DLD1 (cell line): ENCODE data around the gene SGMS2.

ENCODE experiments used
- in situ Hi-C: cut with HindIII; loops from 2 replicates; pipeline ENCODE4 v1.10.0; 2017; ENCODE audit warnings: low sequenced_read_pairs

Gene SGMS2

GRCh38 chr4:107863850-107864371, 39.2 kb downstream of the SGMS2 start:
- in situ Hi-C loops: no loop called here

- in situ Hi-C loops: no loop called here
These were observed 42.0 kb downstream of the SGMS2 start for GRCh38 chr4:107866726-107867125.

GRCh38 chr4:107870236-107870635, 45.5 kb downstream of the SGMS2 start:
- in situ Hi-C loops: no loop called here

GRCh38 chr4:107870916-107871786, 46.4 kb downstream of the SGMS2 start:
- in situ Hi-C loops: no loop called here

GRCh38 chr4:107874024-107874423, 49.3 kb downstream of the SGMS2 start:
- in situ Hi-C loops: no loop called here

GRCh38 chr4:107876099-107876498, 51.4 kb downstream of the SGMS2 start:
- in situ Hi-C loops: no loop called here

- in situ Hi-C loops: no loop called here
These were observed 52.6 kb downstream of the SGMS2 start for GRCh38 chr4:107877361-107877760.

GRCh38 chr4:107885865-107886264, 61.1 kb downstream of the SGMS2 start:
- in situ Hi-C loops: no loop called here

GRCh38 chr4:107888237-107888636, 63.5 kb downstream of the SGMS2 start:
- in situ Hi-C loops: no loop called here

GRCh38 chr4:107890779-107891178, 66.0 kb downstream of the SGMS2 start:
- in situ Hi-C loops: no loop called here

GRCh38 chr4:107891299-107891698, 66.6 kb downstream of the SGMS2 start:
- in situ Hi-C loops: no loop called here

GRCh38 chr4:107893171-107894137, 68.7 kb downstream of the SGMS2 start:
- in situ Hi-C loops: no loop called here

GRCh38 chr4:107894138-107894603, 69.4 kb downstream of the SGMS2 start:
- in situ Hi-C loops: no loop called here

GRCh38 chr4:107896158-107896645, 71.5 kb downstream of the SGMS2 start:
- in situ Hi-C loops: no loop called here

- in situ Hi-C loops: no loop called here
These were observed 71.9 kb downstream of the SGMS2 start for GRCh38 chr4:107896646-107897045.

GRCh38 chr4:107897823-107898222, 73.1 kb downstream of the SGMS2 start:
- in situ Hi-C loops: no loop called here

- in situ Hi-C loops: no loop called here
These were observed 75.3 kb downstream of the SGMS2 start for GRCh38 chr4:107900067-107900466.

GRCh38 chr4:107900508-107900907, 75.8 kb downstream of the SGMS2 start:
- in situ Hi-C loops: no loop called here

GRCh38 chr4:107901213-107901934, 76.6 kb downstream of the SGMS2 start:
- in situ Hi-C loops: no loop called here

- in situ Hi-C loops: no loop called here
These were observed 78.0 kb downstream of the SGMS2 start for GRCh38 chr4:107902715-107903114.
